Measurements from ENCODE around the gene CLEC3B.
"Not testable (repeated sequence)": the region's sequence is repeated elsewhere in the genome, so short reads cannot be mapped to it uniquely, and the experiment has no call there.

CLEC3B gene

DNA sequence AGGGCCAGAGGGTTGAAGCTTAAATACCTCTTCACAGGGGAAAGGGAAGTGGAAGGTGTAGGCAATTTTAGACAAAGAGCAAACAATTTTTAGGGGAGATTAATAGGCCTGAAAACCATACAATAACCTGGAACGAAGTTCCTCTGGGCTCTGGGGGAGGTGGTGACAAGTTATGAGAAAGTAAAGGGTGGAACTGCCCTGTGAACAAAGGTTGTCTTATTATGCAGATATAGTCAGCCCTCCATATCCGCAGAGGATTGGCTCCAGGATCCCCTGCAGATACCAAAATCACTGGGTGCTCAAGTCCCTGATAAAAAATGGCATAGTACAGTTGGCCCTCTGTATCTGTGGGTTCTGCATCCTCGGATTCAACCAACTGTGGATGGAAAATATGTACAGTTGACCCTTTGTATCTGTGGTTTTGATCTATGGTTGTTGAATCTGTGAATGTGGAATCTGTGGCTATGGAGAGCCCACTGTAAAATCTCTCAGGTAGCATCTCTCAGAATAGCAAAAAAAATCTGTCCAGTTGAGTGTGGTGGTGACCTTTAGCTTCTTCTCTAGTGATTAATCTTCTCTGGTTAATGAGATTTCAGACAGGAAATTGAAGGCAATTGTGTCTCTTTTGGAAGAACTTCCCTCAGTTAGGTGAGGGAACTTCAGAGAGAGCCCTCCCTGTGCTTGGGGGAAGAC, 40.2 kb downstream of the CLEC3B start:
- DNase-seq (no peak), ATAC-seq (peak; percentile 67)

DNA sequence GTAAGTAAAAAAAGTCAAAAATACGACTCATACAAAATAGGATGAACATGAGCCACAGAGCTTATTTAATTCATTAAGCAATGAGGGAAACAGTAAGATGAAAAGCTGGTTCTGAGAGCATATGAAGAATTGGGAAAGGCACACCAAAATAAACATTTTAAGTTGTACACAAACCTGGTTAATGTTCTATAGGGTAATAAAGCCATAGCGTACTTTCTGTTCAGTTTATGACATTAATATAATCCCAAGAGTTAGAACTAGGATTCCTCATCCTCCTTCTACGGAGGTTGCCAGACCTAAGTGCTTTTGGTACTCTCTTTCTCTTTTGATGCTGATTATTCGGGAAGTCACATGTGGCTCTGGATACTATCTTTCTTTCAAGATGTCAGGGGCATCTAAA, 41.4 kb downstream of the CLEC3B start:
- no peak for ATAC-seq
- DNase-seq, result no peak

DNA sequence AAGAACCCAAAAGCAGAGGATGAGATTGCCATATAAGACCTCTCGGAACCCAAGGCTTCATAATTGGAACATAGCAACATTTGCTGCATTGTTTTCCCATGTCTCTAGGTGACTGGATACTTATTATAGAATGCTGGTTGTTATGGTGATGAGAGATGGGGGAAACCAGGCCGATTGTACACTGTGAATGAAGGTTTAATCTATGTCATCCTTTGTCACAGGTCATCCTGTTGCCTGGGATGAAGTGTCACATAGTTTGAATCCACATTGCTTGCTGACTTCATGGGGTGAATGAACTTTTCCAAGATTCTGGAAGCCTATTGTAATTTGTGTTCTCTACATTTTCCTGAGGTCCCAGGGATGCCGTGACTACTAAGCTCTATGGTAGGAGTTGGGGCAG, 41.8 kb downstream of the CLEC3B start:
- DNase-seq (no peak), ATAC-seq (no peak)

DNA sequence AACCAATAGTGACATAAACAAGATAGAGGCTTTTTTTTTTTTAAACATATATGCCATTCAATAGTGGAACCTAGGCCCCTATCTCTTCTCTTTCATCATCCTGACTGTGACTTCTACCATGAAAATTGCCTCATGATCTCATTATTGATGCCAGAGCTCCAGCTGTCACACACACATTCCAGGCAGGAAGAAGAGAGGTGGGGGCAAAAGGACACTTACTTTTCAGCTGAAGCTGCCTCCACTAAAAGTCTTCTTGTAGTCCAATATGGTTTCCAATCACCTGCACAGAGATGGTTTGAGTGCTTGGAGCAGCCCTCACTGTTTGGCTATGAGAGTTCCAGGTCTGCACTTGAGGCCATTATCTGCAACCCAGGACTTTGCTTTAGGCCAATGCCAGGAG, 45.0 kb downstream of the CLEC3B start:
- DNase-seq, result no peak
- ATAC-seq, result no peak

DNA sequence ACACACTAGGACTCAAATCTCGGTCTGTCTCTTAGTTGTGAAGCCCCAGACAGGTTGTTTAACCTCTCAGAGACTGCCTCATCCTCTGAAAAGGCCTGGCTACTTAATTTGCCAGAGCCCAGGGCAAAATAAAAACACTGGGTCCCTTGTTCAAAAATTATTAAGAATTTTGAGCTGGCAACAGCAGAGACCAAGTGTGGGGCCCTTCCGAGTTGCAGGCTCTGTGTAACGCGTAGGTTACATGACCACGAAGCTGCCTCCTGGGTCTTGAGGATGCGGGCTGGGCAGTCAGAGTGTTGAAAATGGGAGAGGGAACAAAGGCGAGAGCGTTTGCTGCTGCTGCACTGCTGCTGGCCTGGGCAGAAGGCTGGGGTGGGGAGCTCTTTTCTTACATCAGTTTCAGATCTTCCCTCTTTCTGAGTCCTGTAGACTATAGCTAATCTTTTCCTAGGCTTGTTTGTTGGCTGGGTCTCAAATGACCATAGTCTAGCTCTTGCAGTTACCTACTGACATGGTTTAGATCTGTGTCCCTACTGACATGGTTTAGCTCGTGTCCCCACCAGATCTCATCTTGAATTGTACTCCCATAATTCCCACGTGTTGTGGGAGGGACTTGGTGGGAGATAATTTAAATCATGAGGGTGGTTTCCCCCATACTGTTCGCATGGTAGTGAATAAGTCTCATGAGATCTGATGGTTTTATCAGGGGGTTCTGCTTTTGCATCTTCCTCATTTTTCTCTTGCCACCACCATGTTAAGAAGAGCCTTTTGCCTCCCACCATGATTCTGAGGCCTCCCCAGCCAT, 49.9 kb downstream of the CLEC3B start:
- ATAC-seq, result no peak

DNA sequence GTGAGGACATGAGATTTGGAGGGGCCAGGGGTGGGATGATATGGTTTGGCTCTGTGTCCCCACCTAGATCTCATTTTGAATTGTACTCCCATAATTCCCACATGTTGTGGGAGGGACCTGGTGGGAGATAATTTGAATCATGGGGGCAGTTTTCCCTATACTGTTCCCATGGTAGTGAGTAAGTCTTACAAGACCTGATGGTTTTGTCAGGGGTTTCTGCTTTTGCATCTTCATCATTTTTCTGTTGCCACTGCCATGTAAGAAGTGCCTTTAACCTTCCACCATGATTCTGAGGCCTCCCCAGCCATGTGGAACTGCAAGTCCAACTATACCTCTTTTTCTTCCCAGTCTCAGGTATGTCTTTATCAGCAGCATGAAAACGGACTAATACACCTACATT, 52.2 kb downstream of the CLEC3B start:
- ATAC-seq, DNase-seq: not testable (repeated sequence)

More for the DNA sequence above, 49.9 kb downstream of the CLEC3B start:
- no peak for DNase-seq

DNA sequence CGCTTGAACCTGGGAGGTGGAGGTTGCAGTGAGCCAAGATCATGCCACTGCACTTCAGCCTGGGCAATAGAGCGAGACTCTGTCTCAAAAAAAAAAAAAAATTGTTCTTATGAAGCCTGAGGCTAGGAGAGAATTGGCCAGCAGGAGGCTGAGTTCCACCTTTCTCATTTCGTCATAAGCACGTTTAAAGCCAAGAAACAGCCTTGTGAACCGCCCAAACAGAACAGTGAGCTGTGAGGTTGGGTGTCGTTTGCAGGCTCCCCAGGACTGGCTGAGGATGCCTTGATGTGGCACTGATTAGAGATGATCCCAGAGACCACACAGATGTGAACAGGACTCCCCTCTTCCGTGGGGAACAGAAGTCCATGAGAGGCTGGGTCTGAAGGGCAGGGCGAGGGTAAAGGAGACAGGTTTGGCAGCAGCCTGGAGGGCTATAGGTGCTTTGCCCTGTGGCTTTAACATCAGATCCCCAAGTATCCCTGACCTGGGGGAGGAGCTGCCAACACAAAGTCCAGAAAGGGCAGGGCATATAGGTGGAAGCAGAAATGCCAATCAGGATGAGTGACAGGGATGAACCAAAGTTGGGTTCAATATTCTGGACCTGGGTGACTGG, 52.9 kb downstream of the CLEC3B start:
- ATAC-seq, result no peak
- no peak for DNase-seq

DNA sequence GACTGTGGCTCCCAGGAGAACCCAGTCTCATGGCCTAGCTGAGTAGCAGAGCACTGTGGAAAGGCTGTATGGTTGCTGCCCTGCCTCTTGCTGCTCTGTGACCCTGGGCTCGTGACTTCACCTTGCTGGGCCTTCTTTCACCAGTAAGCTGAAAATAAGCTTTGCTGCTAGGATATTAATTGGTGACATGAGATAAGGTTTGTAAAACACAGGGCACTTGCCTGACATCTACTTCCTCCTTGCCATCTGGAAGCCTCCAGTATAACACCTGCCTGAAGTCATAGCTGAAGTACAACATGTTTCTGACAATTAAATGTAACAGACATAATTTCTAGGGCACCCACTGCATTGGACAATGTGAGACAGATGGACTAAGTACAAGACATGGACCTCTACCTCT, 53.6 kb downstream of the CLEC3B start:
- DNase-seq (no peak), ATAC-seq (no peak)

DNA sequence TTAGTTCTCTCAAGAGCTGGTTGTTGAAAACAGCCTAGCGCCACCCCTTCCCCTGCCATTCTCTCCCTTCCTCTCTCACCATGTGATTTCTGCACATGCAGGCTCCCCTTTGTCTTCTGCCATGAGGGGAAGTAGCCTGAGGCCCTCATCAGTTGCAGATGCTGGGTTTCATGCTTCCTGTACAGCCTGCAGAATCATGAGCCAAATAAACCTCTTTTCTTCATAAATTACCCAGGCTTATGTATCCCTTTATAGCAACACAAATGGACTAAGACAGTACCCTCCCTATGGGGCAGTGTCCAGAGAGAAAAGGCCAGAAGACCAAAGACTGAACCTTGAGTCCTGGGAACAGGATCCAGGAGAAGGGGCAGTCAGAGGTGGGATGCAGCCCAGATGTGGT, 54.7 kb downstream of the CLEC3B start:
- ATAC-seq, result no peak
- DNase-seq, result no peak

DNA sequence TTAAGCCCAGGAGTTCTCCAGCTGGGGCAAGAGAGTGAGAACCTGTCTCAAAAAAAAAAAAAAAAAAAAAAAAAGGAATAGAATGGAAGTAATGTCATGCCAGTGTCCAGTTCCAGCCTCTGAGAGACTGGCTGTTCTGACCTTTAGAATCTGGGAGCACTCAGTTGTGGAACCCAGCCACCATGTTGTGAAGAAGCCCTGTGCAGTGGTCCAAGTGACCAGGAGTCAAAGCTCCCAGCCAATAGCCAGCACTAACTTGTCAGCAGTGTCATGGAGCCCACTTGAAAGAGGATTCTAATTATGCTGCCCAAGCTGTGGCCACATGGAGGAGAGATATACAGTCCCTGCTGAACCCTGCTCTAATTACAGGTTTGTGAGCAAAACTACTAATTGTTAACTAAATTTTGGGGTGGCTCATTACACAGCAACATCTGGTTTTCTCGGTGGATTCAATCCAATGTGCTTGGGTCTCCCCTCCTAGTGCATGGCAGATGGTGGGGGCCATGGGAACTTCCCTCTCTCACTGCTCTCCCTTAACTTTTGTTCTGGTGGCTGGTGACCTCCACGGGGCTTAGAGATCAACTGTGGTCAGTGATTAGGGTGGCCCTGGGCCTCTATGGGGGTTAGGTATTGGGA, 55.5 kb downstream of the CLEC3B start:
- ATAC-seq, result no peak

DNA sequence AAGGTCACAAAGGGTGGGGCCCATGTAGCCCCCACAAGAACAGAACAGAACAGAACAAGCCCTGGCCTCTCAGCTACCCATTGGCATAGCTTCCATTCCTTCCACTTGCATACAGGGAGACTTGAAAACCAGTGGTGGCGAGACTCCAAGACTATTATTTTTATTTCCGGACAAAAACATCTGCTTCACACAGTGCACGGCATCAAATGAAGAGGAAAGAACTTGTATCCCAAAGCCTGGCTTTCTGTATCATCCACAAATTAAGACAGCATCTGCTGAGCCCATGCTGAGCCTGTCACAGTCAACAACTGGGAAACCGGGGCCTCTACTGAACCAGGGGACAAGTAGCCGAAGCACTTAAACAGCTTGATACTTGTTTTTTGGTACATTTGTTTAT, 56.0 kb downstream of the CLEC3B start:
- ATAC-seq (no peak), DNase-seq (no peak)

More for the DNA sequence above, 55.5 kb downstream of the CLEC3B start:
- DNase-seq, result no peak

DNA sequence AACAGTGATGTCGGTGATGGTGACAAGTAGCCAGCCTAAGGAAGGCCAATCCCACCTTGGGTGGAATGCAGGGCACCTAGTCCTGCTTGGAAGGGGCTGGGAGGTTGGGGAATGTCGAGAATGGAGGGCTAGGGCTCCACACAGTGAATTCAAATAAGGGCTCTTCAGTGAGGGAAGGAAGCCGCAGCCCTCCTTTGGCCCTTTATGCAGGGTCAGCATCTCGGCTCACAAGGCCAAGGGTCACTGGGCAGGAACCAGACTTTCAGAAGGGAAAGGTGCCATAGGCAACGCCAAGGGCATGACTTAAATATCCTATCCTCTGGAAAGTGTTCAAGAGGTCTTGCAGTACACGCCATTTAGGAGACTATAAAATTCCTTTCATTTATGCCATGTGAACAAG, 56.9 kb downstream of the CLEC3B start:
- ATAC-seq, result no peak
- DNase-seq, result no peak

DNA sequence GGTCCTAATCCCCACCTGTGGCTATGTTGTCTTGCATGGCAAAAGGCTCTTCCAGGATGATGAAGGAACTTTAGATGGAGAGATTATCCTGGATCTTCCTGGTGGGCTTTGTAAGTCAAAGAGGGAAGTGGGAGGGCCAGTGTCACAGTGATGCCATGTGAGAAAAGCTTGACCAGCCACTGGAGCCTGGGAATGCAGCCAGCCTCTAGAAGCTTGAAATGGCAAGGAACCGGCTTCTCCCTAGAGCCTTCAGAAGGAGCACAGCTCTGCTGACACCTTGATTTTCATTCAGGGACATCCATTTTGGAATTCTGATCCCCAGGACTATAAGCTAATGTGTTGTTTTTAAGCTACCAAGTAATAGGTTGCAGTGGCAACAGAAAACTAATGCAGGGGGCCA, 58.3 kb downstream of the CLEC3B start:
- no peak for DNase-seq
- ATAC-seq, result no peak

DNA sequence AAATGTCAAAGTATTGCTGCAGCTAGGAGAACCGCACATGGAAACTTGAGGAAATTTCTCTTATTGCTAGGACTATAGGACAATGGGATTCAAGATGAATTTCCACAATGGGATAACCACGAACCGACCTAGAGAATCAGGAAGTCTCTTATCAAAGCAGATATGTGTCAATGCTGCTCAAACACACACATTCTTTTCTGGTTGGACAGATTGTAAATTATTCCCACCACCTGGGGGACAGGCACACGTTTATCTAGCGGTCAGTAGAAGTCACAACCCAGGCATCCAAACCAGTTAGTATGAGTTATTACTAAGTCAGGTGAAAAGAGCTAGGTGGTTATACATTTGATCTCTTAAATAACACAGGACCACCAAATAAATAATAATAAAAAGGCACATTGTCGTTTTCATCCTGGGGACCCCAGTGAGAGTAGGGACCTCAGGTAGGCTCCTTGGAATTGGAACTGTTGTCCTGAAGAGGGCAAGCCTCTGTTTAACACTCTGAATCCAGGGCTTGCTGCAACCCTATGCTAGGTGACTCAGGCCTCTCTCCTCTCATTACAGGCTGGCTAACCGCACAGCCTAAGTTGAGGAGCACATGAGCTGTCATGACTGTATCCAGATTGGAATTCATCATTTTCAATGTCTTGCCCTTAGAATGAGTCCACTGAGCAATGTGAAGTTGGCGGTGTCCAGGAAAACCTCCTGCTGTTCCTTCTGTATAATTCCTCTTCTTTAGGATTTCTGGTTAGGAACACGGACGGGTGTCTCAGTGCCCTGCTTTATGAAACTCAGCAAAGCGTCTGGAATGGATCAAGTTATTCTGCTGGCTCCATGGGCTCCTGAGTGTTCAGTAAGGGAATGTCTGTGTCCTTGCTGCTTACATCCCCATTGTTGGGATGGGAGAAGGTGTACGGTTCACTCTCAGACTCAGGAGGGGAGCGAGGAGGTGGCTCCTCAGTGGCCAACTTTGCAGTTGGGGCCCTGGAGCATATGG, 59.0 kb downstream of the CLEC3B start:
- ATAC-seq (no peak), DNase-seq (no peak)
